ENCODE measurements around the gene TAAR1.
"Not testable (repeated sequence)": the region's sequence is repeated elsewhere in the genome, so short reads cannot be mapped to it uniquely, and the experiment has no call there.

TAAR1 gene

DNA sequence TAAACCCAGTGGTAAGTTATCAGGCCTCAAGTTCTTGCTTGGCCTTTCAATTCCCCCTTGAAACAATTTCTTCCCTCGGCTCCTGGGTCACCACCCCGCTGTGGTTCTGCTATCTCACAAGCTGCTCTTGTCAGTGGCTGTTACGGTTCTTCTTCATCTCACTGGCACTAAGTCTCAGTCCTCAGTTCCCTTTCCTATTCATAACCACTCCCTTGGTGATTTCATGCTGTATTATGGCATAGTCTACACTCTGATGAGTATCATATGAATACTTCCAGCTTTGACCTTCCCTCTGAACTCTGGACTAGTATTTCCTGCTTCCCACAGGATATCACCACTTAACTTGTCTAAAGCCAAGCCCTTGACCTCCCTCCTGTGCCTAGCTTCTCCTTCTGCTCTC is 7.9 kb downstream of the TAAR1 start:
- DNase-seq, result no peak

DNA sequence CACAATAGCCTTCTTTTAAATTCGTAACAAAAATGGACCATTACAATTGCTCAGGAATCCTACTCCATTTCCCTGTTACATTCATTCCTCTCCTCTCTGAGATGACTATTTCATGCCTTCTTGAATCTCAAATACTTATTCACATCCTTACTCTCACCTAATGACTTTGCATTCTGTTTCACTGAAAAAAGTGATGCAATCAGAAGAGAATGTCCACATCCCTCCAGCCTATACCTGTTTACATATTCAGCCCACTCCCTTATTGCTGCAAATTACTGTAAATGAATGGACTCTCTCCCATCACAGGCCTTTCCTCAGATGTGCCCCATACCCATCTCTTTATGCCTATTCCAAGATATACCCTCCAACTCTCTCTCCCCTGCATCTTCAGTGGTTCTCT is 8.6 kb downstream of the TAAR1 start:
- DNase-seq, result no peak

DNA sequence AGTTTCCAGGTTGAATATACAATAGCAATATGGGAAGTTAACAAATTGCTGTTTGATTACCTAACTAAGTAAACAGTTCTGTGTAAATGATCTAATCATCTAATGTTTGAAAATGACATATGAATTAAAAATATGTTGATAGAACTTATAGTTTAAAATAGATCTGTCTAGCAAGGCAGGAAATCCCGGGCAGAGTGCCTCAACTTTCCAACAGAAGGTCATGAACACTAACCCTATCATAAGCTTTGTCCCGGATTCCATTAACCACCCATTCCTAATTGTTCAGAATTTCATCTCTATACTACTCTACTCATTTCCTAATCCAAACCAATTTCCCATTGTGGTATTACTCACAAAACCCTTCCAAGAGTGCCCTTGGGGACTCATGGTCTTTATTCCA is 10.2 kb downstream of the TAAR1 start:
- no peak for DNase-seq

DNA sequence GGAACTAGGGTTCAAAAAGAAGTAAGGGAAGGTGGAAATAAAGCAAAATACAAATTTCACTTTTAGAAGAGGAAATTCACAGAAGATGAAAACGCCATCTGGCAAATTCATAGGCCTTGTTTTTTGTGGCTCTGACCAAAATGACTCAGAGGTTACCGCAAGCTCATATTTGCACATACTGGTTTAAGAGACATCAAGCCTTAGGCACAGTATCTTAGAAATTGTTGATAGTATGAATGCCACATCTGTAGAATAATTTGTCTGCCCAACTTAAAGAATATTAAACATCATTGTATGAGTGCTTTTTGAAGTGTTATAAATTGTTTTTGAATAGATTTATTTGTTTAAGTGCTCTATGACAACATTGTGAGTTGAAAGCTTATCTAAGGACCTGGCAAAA is 10.6 kb downstream of the TAAR1 start:
- no peak for DNase-seq

DNA sequence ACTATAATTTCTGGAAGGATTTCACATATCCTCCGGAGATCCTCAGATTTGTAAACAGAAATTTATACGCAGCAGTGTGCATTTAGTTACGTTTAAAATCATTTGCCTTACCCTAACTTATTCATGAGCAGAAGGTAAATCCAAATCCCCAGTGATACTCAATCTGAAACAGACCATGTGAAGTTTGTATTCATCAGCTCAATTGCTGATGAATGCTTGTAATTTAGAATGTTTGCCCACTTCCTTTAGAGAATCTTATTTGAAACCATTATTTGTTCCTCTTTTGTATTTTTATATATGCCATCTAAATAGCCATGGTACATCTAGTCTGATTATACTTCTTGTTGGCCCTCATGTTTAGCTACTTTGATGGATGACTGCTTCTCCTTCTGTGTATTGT is 15.4 kb downstream of the TAAR1 start:
- DNase-seq, result no peak

DNA sequence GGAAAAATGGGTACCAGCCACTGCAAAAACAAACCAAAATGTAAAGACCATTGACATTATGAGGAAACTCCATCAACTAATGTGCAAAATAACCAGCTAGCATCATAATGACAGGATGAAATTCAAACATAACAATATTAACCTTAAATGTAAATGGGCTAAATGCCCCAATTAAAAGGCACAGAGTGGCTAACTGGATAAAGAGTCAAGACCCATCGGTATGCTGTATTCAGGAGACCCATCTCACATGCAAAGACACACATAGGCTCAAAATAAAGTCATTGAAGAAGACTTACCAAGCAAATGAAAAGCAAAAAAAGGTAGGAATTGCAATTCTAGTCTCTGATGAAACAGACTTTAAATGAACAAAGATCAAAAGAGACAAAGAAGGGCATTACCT is 21.8 kb downstream of the TAAR1 start:
- DNase-seq, result not testable (repeated sequence)

DNA sequence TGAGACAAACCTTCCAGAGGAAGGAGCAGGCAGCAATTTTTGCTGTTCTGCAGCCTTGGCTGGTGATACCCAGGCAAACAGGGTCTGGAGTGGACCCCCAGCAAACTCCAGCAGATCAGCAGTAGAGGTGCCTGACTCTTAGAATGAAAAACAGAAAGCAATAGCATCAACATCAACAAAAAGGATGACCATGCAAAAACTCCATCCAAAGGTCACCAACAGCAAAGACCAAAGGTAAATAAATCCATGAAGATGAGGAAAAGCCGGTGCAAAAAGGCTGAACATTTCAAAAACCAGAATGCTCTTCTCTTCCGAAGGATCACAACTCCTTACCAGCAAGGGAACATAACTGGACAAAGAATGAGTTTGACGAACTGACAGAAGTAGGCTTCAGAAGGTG is 23.1 kb downstream of the TAAR1 start:
- not testable (repeated sequence) for DNase-seq

DNA sequence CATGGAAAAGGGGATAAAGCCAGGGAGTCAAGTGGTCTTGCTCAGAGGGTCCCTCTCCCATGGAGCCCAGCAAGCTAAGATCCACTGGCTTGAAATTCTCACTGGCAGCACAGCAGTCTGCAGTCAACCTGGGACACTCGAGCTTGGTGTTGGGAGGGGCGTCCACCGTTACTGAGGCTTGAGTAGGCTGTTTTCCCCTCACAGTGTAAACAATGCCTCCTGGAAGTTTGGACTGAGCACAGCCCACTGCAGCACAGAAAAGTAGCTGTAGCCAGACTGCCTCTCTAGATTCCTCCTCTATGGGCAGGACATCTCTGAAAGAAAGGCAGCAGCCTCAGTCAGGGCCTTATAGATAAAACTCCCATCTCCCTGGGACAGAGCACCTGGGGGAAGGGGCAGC is 23.7 kb downstream of the TAAR1 start:
- DNase-seq, result not testable (repeated sequence)

DNA sequence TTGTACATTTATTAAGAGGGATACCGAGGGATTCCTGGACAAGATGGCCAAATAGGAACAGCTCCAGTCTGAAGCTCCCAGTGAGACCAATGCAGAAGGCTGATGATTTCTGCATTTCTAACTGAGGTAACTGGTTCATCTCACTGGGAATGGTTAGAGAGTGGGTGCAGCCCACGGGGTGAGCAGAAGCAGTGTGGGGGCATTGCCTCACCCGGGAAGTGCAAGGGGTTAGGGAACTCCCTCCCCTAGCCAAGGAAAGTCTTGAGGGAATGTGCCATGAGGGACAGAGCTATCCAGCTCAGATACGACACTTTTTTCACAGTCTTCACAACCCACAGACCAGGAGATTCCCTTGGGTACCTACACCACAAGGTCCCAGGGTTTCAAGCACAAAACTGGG is 24.2 kb downstream of the TAAR1 start:
- no peak for DNase-seq

DNA sequence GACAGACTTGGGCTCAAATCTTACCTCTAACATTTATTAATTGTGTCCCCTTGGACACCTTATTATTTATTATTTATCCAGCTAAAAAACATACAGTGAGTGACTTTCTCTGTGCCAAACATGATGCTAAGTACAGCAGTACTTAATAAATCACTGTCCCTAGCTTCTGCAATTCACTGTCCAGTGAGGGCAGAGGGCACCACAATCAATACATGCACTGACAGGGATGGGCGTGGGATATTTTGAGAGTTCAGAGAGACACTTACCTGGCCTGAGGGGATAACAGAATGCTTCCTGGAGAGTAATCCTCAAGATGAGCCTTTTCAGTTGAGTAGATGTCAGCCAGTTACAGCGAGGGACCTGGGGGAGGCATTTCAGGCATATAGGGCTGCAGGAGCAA is 25.6 kb downstream of the TAAR1 start:
- DNase-seq, result no peak

DNA sequence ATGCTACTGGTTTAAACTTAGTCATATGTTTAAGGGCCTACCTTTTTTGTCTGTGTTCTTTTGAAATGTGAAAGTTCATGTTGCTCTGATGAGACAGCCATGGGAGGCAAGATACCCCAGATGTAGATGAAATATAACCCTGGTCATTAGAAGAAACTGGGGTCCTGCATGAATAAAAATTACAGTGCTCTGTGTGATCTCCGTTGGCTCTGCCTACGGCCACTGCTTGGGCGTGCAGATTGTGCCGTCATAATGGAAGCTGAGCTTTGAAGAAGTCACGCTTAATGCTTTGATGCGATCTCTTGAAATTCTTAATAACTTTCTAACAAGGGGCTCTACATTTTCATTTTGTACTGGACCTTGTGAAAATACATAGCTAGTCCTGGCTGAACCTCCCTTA is 34.8 kb downstream of the TAAR1 start, which contains the start of gene TAAR2:
TSS of gene TAAR2 (minus strand) at position 101 of the 400 bp plus-strand sequence. CDS start at position 101, 0 bp downstream.
- DNase-seq, result no peak

DNA sequence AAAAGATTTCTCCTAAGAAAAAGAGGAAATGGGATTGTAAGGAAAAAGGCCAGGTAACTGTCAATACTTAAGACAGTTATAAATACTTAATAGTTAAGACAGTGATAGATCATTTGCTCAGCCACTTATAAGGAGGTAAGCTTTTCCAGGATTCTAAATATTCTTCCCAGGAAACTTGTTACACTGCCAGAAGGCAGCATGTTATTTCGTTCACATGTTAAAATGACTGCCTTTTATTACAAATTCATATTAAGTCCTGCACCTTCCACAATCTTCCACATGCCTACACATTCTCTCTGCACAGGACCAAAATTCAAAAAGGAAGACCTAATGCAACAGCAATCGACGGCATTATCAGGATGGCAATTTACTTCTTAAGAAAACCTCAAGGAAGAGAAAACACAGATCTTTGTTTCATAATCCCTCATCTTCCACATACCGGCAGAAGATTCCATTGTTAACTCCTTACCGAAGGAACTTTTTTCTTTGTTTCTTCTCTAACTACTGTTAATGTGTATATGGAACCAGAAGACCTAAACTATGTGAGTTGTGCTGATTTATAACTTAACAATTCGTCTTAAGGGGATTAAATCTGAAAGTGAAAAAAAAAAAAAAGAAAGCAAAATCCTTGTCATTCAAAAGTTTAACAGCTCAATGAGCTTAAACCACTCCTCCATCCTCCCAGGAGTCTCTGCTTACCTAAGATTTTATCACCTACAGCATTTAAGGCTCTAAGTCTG is 35.7 kb downstream of the TAAR1 start:
- no peak for DNase-seq

DNA sequence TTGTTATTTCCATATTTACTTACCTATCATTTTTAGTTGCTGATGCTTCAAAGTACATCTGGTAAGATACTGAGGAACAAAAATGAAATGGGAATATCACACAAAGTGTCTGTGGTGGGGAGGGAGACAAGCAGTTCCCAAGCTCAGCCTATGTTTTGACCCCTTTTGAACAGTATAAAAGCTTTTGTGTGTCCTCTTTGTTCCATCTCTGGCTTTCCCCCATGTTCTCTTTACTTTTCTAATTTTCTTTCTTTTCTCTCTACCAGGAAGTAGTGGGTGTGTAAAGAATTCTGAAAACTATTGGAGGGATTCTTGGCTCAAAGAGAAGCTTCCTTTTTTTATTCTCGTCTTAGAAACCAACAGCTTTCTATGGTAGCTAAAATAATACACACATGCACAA is 42.3 kb downstream of the TAAR1 start:
- DNase-seq, result no peak

DNA sequence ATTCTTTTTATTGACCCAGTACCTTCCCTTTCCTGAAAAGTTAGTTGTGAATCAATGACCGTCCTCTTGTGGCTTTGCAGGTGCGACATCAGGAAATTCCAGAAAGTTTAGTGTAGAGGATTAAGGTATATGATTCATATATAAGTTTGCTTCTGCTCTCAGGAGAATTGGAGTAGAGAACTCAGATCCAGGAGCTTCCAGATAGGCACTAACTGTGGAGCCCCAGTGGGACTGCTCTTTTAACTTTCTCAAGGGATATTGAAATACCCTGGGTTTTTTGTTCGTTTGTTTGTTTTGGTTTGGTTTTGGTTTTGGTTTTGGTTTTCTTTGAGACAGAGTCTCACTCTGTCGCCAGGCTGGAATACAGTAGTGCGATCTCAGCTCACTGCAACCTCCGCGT is 44.4 kb downstream of the TAAR1 start:
- DNase-seq, result no peak

DNA sequence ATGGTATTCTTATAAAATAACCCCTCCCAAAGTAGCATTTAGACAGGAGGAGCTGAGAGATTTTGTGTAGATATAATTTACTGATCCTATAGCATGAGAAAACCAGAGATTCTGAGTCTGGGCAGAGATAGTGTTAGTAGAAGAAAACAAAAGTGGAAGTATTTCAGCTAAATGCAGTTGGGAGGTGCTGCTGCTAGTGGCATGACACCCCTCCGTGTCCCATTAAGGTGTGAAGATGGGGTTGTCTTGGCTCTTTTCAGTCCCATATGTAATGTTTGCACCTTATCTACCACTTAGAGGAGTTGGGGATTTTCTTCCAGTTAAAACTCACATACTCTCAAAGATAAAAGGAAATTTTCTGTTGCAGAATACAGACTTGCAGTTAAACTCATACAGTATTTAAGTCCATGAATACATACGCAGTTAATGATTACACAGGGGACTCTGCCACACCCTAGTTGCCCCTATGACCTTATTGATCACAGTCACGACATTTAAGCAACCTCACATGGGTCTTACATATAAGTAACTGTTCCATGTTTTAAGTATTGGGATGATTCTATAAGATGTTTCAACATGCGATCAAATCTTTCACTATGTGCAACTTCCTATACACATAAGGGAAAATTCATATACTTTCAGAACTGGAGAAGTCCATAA is 46.4 kb downstream of the TAAR1 start:
- no peak for DNase-seq

DNA sequence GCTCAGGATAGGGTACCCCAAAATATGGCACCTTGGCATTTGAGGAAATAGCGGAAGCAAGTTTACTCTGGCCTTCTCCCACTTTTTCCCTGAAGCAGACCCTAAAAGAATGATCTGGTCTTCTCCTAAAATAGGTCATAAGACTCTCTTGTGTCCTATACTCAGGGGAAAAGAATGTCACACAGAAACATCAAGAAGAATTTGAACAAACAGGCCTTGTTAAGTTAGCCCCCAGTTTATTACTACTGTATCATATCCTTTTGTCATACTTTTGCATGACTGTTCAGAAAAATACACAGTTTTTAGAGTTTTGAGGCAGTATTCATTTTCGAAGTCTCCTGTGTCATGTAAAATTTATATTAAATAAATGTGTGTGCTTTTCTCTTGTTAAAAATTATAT is 47.4 kb downstream of the TAAR1 start:
- no peak for DNase-seq

DNA sequence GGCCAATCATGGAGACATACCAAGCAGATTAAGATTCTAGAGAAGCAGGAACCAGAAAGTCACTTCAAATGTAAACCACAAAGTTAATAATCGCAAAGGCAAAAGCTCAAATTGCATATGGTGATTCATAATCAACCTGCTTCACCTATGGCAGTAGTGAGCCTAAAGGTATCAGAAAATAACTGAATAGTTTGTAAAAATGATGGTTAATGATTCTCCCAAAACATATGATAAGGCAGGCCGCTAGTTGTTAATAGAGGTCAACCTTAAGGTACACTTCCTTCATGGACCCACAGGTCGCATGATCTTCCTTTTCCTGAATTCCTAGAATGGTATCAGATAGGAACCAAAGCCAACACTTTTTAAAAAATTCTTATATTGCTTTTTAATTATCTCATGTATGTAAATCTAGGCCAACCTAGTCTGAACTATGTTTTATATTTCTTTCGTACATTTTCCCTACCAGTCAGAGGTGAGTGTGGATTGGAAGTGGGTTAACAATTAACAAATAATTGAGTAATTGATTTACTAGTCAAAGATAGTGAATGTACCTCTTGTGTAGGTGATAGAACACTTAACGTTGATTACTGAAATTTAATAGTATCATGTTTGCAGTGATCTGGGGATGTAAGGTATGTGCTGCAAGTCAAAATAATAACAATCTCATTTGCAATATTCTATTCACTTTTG is 51.3 kb downstream of the TAAR1 start:
- no peak for DNase-seq

DNA sequence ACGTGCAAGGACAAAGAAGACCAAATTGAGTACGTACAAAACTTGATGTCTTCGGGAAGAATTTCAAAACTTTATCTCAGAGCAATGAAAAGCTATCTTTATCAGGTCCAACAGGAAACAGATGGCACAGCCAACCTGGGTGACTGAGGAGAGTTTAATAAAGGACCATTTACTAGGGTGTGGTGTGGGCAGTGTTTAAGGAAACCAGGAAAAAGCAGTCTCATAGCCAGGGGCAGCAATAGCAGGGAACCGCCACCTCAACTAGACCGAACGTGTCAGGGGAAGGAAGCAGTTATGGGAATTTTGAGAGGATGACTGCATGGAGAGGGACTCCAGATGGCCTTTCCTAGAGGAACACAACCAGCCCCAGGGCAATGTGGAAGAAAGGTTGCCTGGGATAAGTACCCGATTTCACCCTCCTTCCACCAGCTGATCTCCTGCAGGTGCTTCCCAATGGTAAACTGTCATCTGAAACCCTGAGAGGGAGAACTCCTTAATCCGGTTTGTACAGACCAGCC is 54.3 kb downstream of the TAAR1 start:
- no peak for DNase-seq

DNA sequence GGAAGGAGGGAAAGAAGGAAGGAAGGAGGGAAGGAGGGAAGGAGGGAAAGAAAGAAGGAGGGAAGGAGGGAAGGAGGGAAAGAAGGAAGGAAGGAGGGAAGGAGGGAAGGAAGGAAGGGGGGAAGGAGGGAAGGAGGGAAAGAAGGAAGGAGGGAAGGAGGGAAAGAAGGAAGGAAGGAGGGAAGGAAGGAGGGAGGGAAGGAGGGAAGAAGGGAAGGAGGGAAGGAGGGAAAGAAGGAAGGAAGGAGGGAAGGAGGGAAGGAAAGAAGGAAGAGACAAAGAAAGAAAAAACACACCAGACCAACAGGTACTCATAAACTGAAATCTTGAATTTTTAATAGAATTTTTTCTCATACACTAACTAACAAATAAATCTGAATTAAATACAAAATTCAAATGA is 58.1 kb downstream of the TAAR1 start:
- not testable (repeated sequence) for DNase-seq

DNA sequence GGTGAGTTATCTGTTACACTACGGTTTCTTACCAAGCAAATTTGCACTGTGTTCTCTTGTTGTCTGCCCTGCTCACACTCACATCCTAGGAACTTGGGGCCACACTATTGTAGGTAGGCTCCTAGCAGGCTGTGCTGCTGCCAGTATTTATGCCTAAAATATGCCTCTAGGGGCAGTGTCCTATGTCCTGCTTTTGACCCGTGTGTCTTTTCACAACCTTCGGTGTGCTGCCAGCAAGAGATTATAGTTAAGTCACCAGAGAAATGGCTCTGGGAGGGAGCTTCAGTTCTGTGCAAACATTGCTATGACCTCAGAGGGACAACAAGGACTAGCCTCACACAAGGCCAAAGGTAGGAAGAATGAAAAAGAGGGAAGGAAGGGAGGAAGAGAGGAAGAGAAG is 60.5 kb downstream of the TAAR1 start:
- no peak for DNase-seq

DNA sequence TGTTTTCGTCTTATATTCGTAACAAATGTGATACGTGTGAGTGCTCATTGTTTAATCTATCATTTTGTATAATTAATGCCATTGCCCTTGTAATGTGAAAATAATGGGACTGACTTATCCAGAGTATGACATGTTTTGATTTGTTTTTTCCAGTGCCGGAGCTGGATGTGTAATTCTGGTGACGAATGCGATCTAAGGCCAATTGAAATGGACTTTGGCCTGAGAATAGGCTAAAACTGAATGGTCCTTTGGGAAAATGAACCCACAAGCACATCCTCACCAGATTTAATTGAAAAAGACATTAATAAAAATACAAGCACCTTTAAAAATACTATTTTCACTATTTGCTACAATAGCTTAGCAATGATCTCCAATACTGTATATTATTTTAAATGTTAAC is 62.8 kb downstream of the TAAR1 start:
- DNase-seq, result no peak

All from activated CD4-positive, CD25-positive, alpha-beta regulatory T cell (primary cell).